ENCODE measurements around the gene KLF1. TPM values are rescaled to one million over a fixed set of nuclear protein-coding genes. Genes with fewer than 3 reads are reported as not detected.
A peak's percentile ranks its signal among the peaks of the same experiment; 100 is the strongest.

KLF1 gene
- total and polyA plus RNA-seq, 2 of the 13 experiments (the other 11 are each of a cell fraction or from before 2014, with no cell fraction given) = not detected

GRCh38 chr19:12890787-12891552, 4.0 kb upstream of the KLF1 start, which contains the start of gene GCDH (continued):
- peak; percentile 96 for TF ChIP-seq ATF1 (CRISPR knock-in tag; IDR thresholded peaks at IDR 0.05)
- no peak for TF ChIP-seq ZFP37 (CRISPR knock-in tag; IDR thresholded peaks at IDR 0.05; ENCODE audit: borderline replicate concordance)
- TF ChIP-seq MBNL3 (CRISPR knock-in tag; conservative IDR thresholded peaks at IDR 0.05) = no peak
- TF ChIP-seq ZNF749 (CRISPR knock-in tag; IDR thresholded peaks at IDR 0.05; ENCODE audit: borderline replicate concordance) = peak; percentile 20; the same call in 1 of the 2 replicates
- TF ChIP-seq RFXANK (CRISPR knock-in tag; IDR thresholded peaks at IDR 0.05) = 0 out of 2 replicates have a peak, but pooled peaks have one; percentile 31
- no peak; the same call in 1 of the 2 replicates for TF ChIP-seq ZNF547 (CRISPR knock-in tag; IDR thresholded peaks at IDR 0.05)
- TF ChIP-seq SNAI1 (CRISPR knock-in tag; IDR thresholded peaks at IDR 0.05; ENCODE audit: borderline replicate concordance) = 0 out of 2 replicates have a peak, but pooled peaks have one; percentile 60
- peak; percentile 77; the same call in 1 of the 2 replicates for TF ChIP-seq KLF11 (CRISPR knock-in tag; IDR thresholded peaks at IDR 0.05)
- no peak for TF ChIP-seq ISL2 (CRISPR knock-in tag; IDR thresholded peaks at IDR 0.05)
- no peak for TF ChIP-seq ZNF878 (CRISPR knock-in tag; IDR thresholded peaks at IDR 0.05)
- peak; percentile 90 for TF ChIP-seq NFYC (CRISPR knock-in tag; IDR thresholded peaks at IDR 0.05)
- TF ChIP-seq ZNF264 (CRISPR knock-in tag; IDR thresholded peaks at IDR 0.05) = no peak
- TF ChIP-seq CREB1 (IDR thresholded peaks at IDR 0.05) = peak; percentile 79
- TF ChIP-seq CREB1 (CRISPR knock-in tag; IDR thresholded peaks at IDR 0.05) = peak; percentile 99
- peak; percentile 56 for TF ChIP-seq ZGPAT (CRISPR knock-in tag; IDR thresholded peaks at IDR 0.05)
- peak; percentile 65; the same call in 1 of the 2 replicates for TF ChIP-seq ZNF235 (CRISPR knock-in tag; IDR thresholded peaks at IDR 0.05; ENCODE audit: borderline replicate concordance)
- TF ChIP-seq ZNF792 (CRISPR knock-in tag; IDR thresholded peaks at IDR 0.05) = 0 out of 2 replicates have a peak, but pooled peaks have one; percentile 16
- TF ChIP-seq KLF15 (CRISPR knock-in tag; IDR thresholded peaks at IDR 0.05; ENCODE audit: borderline replicate concordance) = peak; percentile 40; the same call in 1 of the 2 replicates
- no peak for TF ChIP-seq TCF7 (IDR thresholded peaks at IDR 0.05; ENCODE audit: low read depth)
- TF ChIP-seq NR2F6 (IDR thresholded peaks at IDR 0.05) = peak; percentile 31; the same call in 1 of the 2 replicates
- TF ChIP-seq NR2F6 (CRISPR knock-in tag; IDR thresholded peaks at IDR 0.05) = no peak; the same call in 1 of the 2 replicates
- no peak for TF ChIP-seq ZNF577 (CRISPR knock-in tag; IDR thresholded peaks at IDR 0.05; ENCODE audit: borderline replicate concordance, low read depth)
- TF ChIP-seq PRPF4 (IDR thresholded peaks at IDR 0.05; ENCODE audit: low read depth, low read length, poor library complexity, severe bottlenecking) = no peak
- peak; percentile 80 for TF ChIP-seq XRCC5 (optimal IDR thresholded peaks at IDR 0.05; ENCODE audit: low read length)
- no peak for TF ChIP-seq BRD4 (CRISPR knock-in tag; IDR thresholded peaks at IDR 0.05)
- TF ChIP-seq MAFG (CRISPR knock-in tag; IDR thresholded peaks at IDR 0.05) = no peak
- TF ChIP-seq ZNF430 (CRISPR knock-in tag; IDR thresholded peaks at IDR 0.05) = peak; percentile 36; the same call in 1 of the 2 replicates
- TF ChIP-seq PTBP1 (IDR thresholded peaks at IDR 0.05; ENCODE audit: low read depth, low read length, poor library complexity, severe bottlenecking) = no peak
- TF ChIP-seq USF2 (IDR thresholded peaks at IDR 0.05; ENCODE audit: low read depth, low read length) = no peak
- 0 out of 2 replicates have a peak, but pooled peaks have one; percentile 45 for TF ChIP-seq USF2 (CRISPR knock-in tag; IDR thresholded peaks at IDR 0.05; ENCODE audit: borderline replicate concordance)
- TF ChIP-seq KDM1A (CRISPR knock-in tag; IDR thresholded peaks at IDR 0.05) = no peak
- peak; percentile 36; the same call in 1 of the 2 replicates for TF ChIP-seq CEBPG (CRISPR knock-in tag; IDR thresholded peaks at IDR 0.05)
